DOHH2 (cell line): ENCODE data around the gene EBF3.

ENCODE experiments used
- CTCF ChIP-seq: fragments of 200-600 bp; sonication (generic); IDR thresholded peaks from one replicate; pipeline ENCODE4 v1.5.1; 2014; ENCODE audit warnings: antibody characterized with exemption, mild to moderate bottlenecking, low read depth, low read length; ENCODE audit not compliant: poor library complexity, severe bottlenecking
- EZH2phosphoT487 ChIP-seq: fragments of 200-600 bp; sonication (generic); IDR thresholded peaks from 2 replicates; pipeline ENCODE4 v1.6.1; 2017; ENCODE audit warnings: borderline replicate concordance, mild to moderate bottlenecking, antibody characterized with exemption, low read length, moderate library complexity, mixed read lengths

DNA sequence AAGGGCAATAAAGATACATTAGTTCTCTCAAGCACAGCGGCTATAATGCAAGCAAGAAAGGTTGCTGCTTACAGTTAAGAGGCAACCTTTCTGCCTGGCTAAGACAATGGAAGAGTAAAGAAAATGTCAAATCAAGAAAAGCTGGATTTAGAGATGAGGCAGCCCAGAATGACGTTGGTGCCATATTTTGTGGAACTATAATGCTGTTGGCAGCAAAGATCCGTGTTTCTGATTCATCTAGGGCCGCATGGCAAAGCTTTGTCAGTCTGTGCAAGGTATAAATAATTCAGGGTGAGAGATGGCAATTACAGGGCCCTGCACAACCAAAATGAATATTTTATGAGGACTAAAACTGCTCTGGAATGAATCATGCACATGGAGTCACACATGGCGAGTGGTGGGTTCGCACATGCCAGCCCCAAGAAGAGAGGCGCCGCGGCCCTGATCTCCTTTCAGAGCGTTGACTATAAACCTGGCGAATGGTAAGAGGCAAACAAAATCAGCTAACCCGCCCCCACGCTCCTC, 76.6 kb downstream of the EBF3 start:
- TF ChIP-seq CTCF (no peak), EZH2phosphoT487 (no peak)
